Right atrium auricular region (tissue), 2 donors: ENCODE measurements around the gene RAD50. TPM values are rescaled to one million over a fixed set of nuclear protein-coding genes. Genes with fewer than 3 reads are reported as not detected.

Experiments
- DNase-seq: peaks from one replicate; pipeline ENCODE4 v3.0.0-alpha.2; 2019; ENCODE audit warnings: low spot score
- H3K27ac ChIP-seq, 2 donors: fragments of 200-600 bp; sonication (generic); 1 replicate in 1 of 2; 2 replicates in 1 of 2; pipeline ENCODE4 v1.5.1; 2016 to 2019
- H3K27me3 ChIP-seq, 2 donors: fragments of 200-600 bp; sonication (generic); one replicate each; pipeline versions ENCODE4 v1.5.1 to v1.6.0; 2017 to 2019
- H3K36me3 ChIP-seq: fragments of 200-600 bp; sonication (generic); one replicate; pipeline ENCODE4 v1.5.1; 2016
- H3K4me1 ChIP-seq, 2 donors: fragments of 200-600 bp; sonication (generic); one replicate each; pipeline versions ENCODE4 v1.5.1 to v1.6.0; 2017 to 2019
- H3K4me3 ChIP-seq, 2 donors: fragments of 200-600 bp; sonication (generic); 1 replicate in 1 of 2; 2 replicates in 1 of 2; pipeline ENCODE4 v1.5.1; 2017 to 2019; ENCODE audit warnings: mild to moderate bottlenecking in 1 of 2, moderate library complexity in 1 of 2
- H3K9me3 ChIP-seq, 2 donors: fragments of 200-600 bp; sonication (generic); one replicate each; pipeline ENCODE4 v1.5.1; 2019
- total RNA-seq, 2 donors: library from RNA; depleted of rRNA; stranded (reverse); fragments of >200 nt; gene quantifications; one replicate each; pipeline ENCODE4 v1.1.0, GENCODE V29; 2016
- TF ChIP-seq, protein P1 (sequence below), 2 donors: fragments of 200-600 bp; sonication (generic); IDR thresholded peaks; one replicate each; pipeline ENCODE4 v1.5.1; 2019; ENCODE audit warnings: antibody characterized with exemption in 2 of 2

Gene RAD50
- total RNA-seq, 2 donors from 2014 or later: 11.5 to 18.6 TPM

DNA sequence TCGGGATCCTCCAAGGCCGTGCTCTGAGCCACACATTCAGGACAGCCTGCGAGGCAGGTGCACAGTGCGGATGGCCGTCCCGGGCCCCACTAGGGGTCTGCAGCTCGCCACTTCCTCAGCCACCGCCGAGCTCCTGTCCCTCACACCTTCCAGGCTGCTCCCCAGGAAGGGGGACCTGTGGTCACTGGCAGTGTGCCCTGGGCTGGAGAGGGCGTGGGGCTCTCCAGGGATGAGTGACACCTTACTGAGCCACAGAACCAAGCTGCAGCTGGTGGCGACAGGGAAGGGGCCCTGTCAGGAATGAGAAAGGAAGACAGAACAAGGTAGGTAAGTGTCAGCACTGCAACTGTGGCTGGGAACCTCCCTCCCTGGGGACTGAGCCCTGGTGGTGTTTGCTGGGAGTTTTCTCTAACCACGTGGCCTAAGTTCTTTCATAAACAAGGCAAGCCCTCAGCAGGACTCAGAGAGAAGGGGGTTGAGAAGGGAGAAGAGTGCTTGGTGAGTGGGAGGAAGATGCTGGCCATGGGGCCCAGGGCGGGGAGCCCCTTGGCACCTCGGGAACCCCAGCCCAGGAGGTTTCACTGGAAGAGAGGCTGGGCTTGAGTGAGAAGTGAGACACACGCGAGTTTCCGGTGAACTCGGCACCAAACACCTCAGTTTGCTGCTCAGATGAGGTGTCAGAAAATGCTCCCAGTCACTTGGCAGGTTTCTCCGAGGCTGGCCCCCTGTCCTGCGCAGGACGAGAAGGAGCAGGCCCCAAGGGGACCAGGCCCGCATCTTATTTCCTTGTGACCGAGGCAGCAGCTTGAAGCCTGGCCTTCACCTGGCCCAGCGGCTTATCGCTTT is 106.4 kb downstream of the RAD50 start:
- Histone ChIP-seq H3K27ac (no peak overlapping the region), H3K27me3 (no peaks in the 10 kb centered on the region), H3K36me3 (no peaks in the 10 kb centered on the region), H3K4me1 (no peaks in the 10 kb centered on the region), H3K9me3 (no peaks in the 10 kb centered on the region), H3K4me3 (no peak overlapping the region)
- TF ChIP-seq, protein P1, sequence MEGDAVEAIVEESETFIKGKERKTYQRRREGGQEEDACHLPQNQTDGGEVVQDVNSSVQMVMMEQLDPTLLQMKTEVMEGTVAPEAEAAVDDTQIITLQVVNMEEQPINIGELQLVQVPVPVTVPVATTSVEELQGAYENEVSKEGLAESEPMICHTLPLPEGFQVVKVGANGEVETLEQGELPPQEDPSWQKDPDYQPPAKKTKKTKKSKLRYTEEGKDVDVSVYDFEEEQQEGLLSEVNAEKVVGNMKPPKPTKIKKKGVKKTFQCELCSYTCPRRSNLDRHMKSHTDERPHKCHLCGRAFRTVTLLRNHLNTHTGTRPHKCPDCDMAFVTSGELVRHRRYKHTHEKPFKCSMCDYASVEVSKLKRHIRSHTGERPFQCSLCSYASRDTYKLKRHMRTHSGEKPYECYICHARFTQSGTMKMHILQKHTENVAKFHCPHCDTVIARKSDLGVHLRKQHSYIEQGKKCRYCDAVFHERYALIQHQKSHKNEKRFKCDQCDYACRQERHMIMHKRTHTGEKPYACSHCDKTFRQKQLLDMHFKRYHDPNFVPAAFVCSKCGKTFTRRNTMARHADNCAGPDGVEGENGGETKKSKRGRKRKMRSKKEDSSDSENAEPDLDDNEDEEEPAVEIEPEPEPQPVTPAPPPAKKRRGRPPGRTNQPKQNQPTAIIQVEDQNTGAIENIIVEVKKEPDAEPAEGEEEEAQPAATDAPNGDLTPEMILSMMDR (IDR thresholded peaks at IDR 0.05): no peak
- no peak for DNase-seq

DNA sequence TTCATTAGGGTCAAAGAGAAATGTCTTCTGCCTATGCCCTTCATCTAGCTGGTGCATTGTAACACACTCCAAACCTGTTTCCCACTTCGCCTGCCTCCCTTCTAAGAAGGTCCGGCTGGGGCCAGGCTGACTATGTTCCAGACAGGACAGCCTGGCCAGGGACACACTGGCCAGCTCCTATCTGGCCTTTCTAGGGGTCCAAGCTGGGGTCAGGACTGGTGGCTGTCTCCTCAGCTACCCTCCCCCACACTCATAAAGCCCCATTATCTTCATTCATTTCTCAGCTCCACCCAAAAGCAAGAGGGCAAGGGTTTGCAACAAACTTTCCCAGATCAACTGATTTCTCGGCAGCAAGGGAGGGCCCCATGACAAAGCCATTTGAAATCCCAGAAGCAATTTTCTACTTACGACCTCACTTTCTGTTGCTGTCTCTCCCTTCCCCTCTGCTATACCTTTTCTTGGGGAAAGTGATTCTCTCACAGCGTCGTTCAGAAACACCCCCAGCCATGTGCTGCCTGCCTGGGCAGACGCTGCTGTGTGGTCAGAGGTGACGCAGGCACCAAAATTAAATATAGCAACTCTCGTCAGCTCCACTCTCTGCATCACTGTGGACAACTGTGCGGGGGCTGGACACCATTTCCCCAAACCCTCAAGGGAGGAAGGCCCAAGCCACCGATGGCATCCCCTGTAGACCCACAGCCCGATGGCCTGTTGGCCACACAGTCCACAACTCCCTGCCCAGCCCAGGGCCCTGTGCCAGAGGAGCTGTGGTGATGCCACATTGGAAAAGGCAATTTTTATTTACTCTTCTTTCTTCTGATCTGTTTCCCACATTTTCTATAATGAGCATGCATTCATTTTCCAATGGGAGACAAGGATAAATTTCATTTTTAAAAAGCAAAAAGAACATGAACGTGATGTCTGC is 107.3 kb downstream of the RAD50 start:
- no peaks in the 10 kb centered on the region for H3K36me3 ChIP-seq
- DNase-seq: no peak
- no peaks in the 10 kb centered on the region for H3K9me3 ChIP-seq
- no peaks in the 10 kb centered on the region for H3K27me3 ChIP-seq
- no peaks in the 10 kb centered on the region for H3K4me1 ChIP-seq
- H3K4me3 ChIP-seq: no peak overlapping the region
- H3K27ac ChIP-seq: no peak overlapping the region
- TF ChIP-seq, protein P1 (IDR thresholded peaks at IDR 0.05): no peak

DNA sequence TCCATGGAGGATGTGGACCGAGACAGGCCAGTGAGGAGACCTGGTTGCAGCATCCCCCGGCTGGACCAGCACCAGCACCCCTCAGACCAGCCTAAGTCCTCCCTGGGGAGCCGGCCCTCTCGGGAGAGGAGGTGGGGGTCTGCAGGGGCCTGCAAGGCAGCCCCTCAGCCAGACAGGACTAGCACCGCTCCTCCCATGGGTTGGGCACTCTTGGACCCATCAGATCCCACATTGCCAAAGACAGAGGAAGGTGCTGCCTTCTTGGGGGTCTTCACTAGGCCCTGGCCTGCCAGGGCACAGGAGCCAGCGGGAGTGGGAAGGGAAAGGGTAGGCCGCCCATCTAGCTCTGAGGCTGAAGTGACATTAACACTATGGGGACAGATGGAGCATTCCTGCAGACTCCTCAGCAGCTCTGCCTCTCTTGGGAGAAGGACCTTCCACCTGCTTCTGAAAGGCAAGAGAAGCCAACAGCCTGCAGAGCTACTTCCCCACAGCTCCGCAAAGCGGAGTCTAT is 108.0 kb downstream of the RAD50 start:
- TF ChIP-seq, protein P1 (IDR thresholded peaks at IDR 0.05): no peak

DNA sequence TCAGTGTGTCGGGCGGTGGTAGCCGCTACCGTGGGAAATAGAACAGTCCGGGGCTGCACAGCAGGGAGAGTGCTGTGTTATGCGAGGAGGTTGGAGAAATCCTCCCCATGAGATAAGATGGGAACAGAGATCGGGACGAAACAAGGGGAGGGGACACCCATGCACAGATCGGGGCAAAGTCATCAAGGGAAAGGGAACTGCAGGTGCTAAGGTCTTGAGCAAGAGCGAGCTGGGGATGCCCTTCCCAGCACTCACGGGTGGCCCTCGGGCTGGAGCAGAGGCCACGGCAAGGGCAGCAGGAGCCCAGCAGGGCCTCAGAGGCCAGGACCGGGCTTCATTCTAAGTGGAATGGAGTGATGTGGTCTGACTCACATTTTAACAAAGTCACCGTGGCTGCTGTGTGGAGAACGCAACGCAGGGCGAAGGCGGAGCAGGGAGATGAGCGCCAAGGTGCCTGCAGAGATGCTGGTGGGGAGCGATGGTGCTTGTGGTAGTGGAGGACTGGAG is 108.8 kb downstream of the RAD50 start:
- Histone ChIP-seq H3K4me1 (no peaks in the 10 kb centered on the region), H3K27me3 (no peaks in the 10 kb centered on the region), H3K9me3 (no peaks in the 10 kb centered on the region), H3K4me3 (no peak overlapping the region), H3K27ac (no peak overlapping the region), H3K36me3 (no peaks in the 10 kb centered on the region)
- TF ChIP-seq, protein P1 (IDR thresholded peaks at IDR 0.05): no peak
- no peak for DNase-seq

More for the DNA sequence above, 108.0 kb downstream of the RAD50 start:
- Histone ChIP-seq H3K27ac (no peak overlapping the region), H3K27me3 (no peaks in the 10 kb centered on the region), H3K36me3 (no peaks in the 10 kb centered on the region), H3K9me3 (no peaks in the 10 kb centered on the region), H3K4me3 (no peak overlapping the region), H3K4me1 (no peaks in the 10 kb centered on the region)
- no peak for DNase-seq

DNA sequence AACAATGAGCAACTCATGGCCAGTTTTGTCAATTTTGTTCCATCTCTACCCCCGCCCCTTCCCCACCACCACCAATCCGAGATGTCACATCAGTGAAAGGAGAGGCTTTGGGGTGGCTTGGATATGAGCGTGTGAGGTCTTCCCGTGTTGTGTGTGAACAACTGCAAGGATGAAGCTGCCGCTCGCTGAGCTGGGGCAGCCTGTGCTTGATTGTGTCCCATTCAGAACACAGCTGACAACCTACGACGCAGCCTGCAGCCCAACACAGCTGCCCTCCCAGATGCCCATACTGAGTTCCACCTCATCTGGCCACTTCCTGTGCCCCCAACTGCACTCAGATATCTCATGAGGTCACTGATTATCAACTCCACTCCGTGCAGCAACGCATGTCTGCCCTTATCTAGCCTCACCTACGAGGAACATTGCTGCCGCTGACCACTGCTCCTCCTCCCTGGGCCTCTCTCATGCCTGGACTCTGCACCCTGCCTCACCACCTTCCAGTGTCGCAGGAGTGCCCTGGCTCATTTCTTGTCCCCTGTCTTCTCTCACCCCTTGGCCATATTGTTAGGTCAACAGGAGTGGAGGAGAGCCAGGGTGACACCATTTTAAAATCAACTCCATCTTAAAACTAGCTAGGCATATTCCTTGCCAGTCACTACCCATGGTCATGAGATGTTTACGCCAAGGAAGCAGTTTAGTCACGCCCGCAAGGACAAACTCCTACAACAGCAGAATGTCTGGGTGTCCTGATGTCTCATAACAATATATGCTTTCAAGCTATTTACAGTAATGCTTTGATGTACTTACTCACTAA is 109.7 kb downstream of the RAD50 start:
- Histone ChIP-seq H3K9me3 (no peaks in the 10 kb centered on the region), H3K27ac (no peak overlapping the region), H3K36me3 (no peaks in the 10 kb centered on the region), H3K27me3 (no peaks in the 10 kb centered on the region), H3K4me3 (no peak overlapping the region), H3K4me1 (no peaks in the 10 kb centered on the region)
- no peak for DNase-seq
- TF ChIP-seq, protein P1 (IDR thresholded peaks at IDR 0.05): no peak
